ENCODE data around the gene MIS12.

DNA sequence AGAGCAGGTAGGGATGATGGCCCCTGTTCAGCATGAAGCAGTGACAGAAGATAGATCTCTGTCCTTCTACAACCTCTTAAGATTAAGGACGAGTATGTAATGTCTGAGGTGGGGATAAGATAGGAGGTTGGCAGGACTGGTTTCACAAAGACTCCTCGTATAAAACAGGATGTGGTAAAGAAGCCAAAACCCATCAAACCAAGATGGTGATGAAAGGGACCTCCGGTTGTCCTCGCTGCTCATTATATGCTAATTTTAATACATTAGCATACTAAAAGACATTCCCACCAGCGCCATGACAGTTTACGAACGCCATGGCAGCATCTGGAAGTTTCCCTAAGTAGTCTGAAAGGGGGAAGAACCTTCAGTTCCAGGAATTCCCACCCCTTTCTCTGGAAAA lies 27.3 kb downstream of the MIS12 start:
- TF ChIP-seq, protein P1, sequence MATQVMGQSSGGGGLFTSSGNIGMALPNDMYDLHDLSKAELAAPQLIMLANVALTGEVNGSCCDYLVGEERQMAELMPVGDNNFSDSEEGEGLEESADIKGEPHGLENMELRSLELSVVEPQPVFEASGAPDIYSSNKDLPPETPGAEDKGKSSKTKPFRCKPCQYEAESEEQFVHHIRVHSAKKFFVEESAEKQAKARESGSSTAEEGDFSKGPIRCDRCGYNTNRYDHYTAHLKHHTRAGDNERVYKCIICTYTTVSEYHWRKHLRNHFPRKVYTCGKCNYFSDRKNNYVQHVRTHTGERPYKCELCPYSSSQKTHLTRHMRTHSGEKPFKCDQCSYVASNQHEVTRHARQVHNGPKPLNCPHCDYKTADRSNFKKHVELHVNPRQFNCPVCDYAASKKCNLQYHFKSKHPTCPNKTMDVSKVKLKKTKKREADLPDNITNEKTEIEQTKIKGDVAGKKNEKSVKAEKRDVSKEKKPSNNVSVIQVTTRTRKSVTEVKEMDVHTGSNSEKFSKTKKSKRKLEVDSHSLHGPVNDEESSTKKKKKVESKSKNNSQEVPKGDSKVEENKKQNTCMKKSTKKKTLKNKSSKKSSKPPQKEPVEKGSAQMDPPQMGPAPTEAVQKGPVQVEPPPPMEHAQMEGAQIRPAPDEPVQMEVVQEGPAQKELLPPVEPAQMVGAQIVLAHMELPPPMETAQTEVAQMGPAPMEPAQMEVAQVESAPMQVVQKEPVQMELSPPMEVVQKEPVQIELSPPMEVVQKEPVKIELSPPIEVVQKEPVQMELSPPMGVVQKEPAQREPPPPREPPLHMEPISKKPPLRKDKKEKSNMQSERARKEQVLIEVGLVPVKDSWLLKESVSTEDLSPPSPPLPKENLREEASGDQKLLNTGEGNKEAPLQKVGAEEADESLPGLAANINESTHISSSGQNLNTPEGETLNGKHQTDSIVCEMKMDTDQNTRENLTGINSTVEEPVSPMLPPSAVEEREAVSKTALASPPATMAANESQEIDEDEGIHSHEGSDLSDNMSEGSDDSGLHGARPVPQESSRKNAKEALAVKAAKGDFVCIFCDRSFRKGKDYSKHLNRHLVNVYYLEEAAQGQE (IDR thresholded peaks at IDR 0.05; ENCODE audit: insufficient read depth in 1 of 2, low read depth in 2 of 2, low read length in 1 of 2), result no peak
- TF ChIP-seq, protein P2, sequence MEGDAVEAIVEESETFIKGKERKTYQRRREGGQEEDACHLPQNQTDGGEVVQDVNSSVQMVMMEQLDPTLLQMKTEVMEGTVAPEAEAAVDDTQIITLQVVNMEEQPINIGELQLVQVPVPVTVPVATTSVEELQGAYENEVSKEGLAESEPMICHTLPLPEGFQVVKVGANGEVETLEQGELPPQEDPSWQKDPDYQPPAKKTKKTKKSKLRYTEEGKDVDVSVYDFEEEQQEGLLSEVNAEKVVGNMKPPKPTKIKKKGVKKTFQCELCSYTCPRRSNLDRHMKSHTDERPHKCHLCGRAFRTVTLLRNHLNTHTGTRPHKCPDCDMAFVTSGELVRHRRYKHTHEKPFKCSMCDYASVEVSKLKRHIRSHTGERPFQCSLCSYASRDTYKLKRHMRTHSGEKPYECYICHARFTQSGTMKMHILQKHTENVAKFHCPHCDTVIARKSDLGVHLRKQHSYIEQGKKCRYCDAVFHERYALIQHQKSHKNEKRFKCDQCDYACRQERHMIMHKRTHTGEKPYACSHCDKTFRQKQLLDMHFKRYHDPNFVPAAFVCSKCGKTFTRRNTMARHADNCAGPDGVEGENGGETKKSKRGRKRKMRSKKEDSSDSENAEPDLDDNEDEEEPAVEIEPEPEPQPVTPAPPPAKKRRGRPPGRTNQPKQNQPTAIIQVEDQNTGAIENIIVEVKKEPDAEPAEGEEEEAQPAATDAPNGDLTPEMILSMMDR (IDR thresholded peaks at IDR 0.05), result no peak
- no peak for TF ChIP-seq POLR2AphosphoS5 (IDR thresholded peaks at IDR 0.05; ENCODE audit: low read depth, low read length)
- no peak for TF ChIP-seq TCF7L2 (IDR thresholded peaks at IDR 0.05; ENCODE audit: low read depth, low read length)
- TF ChIP-seq SIN3A (IDR thresholded peaks at IDR 0.05; ENCODE audit: borderline replicate concordance, insufficient read depth, low read depth, low read length), result no peak

Measured in Panc1 (cell line).